HPDE6-E6E7 (cell line): Measurements from ENCODE around the gene CST4.
"Not testable (repeated sequence)": the region's sequence is repeated elsewhere in the genome, so short reads cannot be mapped to it uniquely, and the experiment has no call there.

Source experiments
- DNase-seq: peaks from one replicate; pipeline ENCODE4 v3.0.0; 2011; ENCODE audit warnings: missing footprints; ENCODE audit errors: extremely low spot score

CST4 gene

GRCh38 chr20:23641936-23642751 lies 46.7 kb downstream of the CST4 start:
- DNase-seq: peak; percentile 92

- no peak for DNase-seq
These were observed 47.9 kb downstream of the CST4 start for GRCh38 chr20:23640671-23641667.

- no peak for DNase-seq
These were observed 48.7 kb downstream of the CST4 start for GRCh38 chr20:23640018-23640601.

GRCh38 chr20:23639490-23639958 lies 49.3 kb downstream of the CST4 start:
- no peak for DNase-seq

- no peak for DNase-seq
These were observed 50.5 kb downstream of the CST4 start for GRCh38 chr20:23638309-23638708.

GRCh38 chr20:23637282-23638221 lies 51.3 kb downstream of the CST4 start, which contains the start of gene CST3:
CST3 (minus strand) TSS chr20:23637955; CDS start chr20:23637862, 93 bp downstream.
- peak; percentile 94 for DNase-seq

- no peak for DNase-seq
These were observed 51.9 kb downstream of the CST4 start for GRCh38 chr20:23636908-23637281.

- no peak for DNase-seq
These were observed 52.5 kb downstream of the CST4 start for GRCh38 chr20:23636182-23636907.

- not testable (repeated sequence) for DNase-seq
These were observed 53.1 kb downstream of the CST4 start for GRCh38 chr20:23635768-23636090.
